ENCODE data around the gene RAI2.

GRCh38 chrX:17798921-17799320, 62.2 kb downstream of the RAI2 start:
- no peak for TF ChIP-seq CTCF (IDR thresholded peaks at IDR 0.05; ENCODE audit: low read depth, low read length)
- TF ChIP-seq POLR2A (IDR thresholded peaks at IDR 0.05; ENCODE audit: extremely low read depth, insufficient read length), result no peak
- TF ChIP-seq MAX (IDR thresholded peaks at IDR 0.05; ENCODE audit: low read depth, low read length), result no peak

All from NB4 (cell line).